SK-N-MC (cell line): ENCODE measurements around the gene BAZ1A.

ENCODE experiments used
- DNase-seq: peaks from one replicate; pipeline ENCODE4 v3.0.0-alpha.2; 2011; ENCODE audit warnings: low read depth, low spot score
- H3K27ac ChIP-seq: fragments of 200-600 bp; sonication (generic); 2 replicates; pipeline ENCODE4 v1.5.1; 2016; ENCODE audit warnings: mixed run types
- H3K36me3 ChIP-seq: fragments of 200-600 bp; sonication (generic); 2 replicates; pipeline ENCODE4 v1.6.1; 2017; ENCODE audit warnings: antibody characterized with exemption, low read length, mixed read lengths; ENCODE audit not compliant: insufficient read depth
- H3K4me3 ChIP-seq: fragments of 200-600 bp; sonication (generic); 2 replicates; pipeline ENCODE4 v1.5.1; 2016
- H3K9ac ChIP-seq: fragments of 200-600 bp; sonication (generic); 2 replicates; pipeline ENCODE4 v1.8.0; 2017; ENCODE audit warnings: mixed run types, mixed read lengths; ENCODE audit not compliant: insufficient read length
- H3K9me3 ChIP-seq: fragments of 200-600 bp; sonication (generic); 2 replicates; pipeline ENCODE4 v1.6.1; 2017; ENCODE audit warnings: low read depth, mild to moderate bottlenecking, antibody characterized with exemption, low read length, moderate library complexity, mixed read lengths
- EZH2 ChIP-seq: fragments of 200-600 bp; sonication (generic); IDR thresholded peaks from one replicate; pipeline ENCODE4 v1.6.1; 2017; ENCODE audit warnings: antibody characterized with exemption
- FOXP2 ChIP-seq: optimal IDR thresholded peaks from 2 replicates; pipeline ENCODE3; 2011; ENCODE audit warnings: mild to moderate bottlenecking, moderate library complexity; ENCODE audit not compliant: insufficient read depth; ENCODE audit errors: extremely low read length, control extremely low read depth
- POLR2AphosphoS5 ChIP-seq: IDR thresholded peaks from 2 replicates; pipeline ENCODE4 v1.6.1; 2012; ENCODE audit warnings: mild to moderate bottlenecking, low read depth, low read length, borderline replicate concordance

Gene BAZ1A

GRCh38 chr14:34733245-34733644 is 141.9 kb downstream of the BAZ1A start:
- no peaks in the 10 kb centered on the region for H3K9me3 ChIP-seq
- DNase-seq, result no peak
- H3K4me3 ChIP-seq, result no peak overlapping the region
- TF ChIP-seq FOXP2 (no peak), EZH2 (no peak), POLR2AphosphoS5 (no peak)
- no peak overlapping the region for H3K9ac ChIP-seq
- H3K27ac ChIP-seq, result no peak overlapping the region
- H3K36me3 ChIP-seq, result no peaks in the 10 kb centered on the region

GRCh38 chr14:34732802-34733201 is 142.4 kb downstream of the BAZ1A start:
- no peak for TF ChIP-seq POLR2AphosphoS5
- TF ChIP-seq EZH2, result no peak
- no peak for TF ChIP-seq FOXP2
- H3K27ac ChIP-seq, result no peak overlapping the region
- H3K36me3 ChIP-seq, result no peaks in the 10 kb centered on the region
- H3K9me3 ChIP-seq, result no peaks in the 10 kb centered on the region
- H3K4me3 ChIP-seq, result no peak overlapping the region
- H3K9ac ChIP-seq, result no peak overlapping the region
- DNase-seq, result no peak

- no peaks in the 10 kb centered on the region for H3K36me3 ChIP-seq
- TF ChIP-seq FOXP2, result no peak
- TF ChIP-seq POLR2AphosphoS5, result no peak
- no peak for TF ChIP-seq EZH2
- H3K9ac ChIP-seq, result peak overlapping the region; percentile 64
- no peaks in the 10 kb centered on the region for H3K9me3 ChIP-seq
- no peak for DNase-seq
- no peak overlapping the region for H3K4me3 ChIP-seq
- no peak overlapping the region for H3K27ac ChIP-seq
Measured at GRCh38 chr14:34723867-34724266, 151.3 kb downstream of the BAZ1A start.

- TF ChIP-seq EZH2 (no peak), FOXP2 (no peak), POLR2AphosphoS5 (no peak)
- Histone ChIP-seq H3K9me3 (no peaks in the 10 kb centered on the region), H3K27ac (peak overlapping the region; percentile 64; the same call in 1 of the 2 replicates), H3K4me3 (peak overlapping the region; percentile 56), H3K9ac (peak overlapping the region; percentile 64), H3K36me3 (no peaks in the 10 kb centered on the region)
- DNase-seq, result peak; percentile 47
Measured at GRCh38 chr14:34722723-34723545, 152.2 kb downstream of the BAZ1A start.

GRCh38 chr14:34721129-34721528 is 154.0 kb downstream of the BAZ1A start:
- no peak for DNase-seq
- no peak overlapping the region for H3K27ac ChIP-seq
- H3K9me3 ChIP-seq, result no peaks in the 10 kb centered on the region
- TF ChIP-seq EZH2 (no peak), POLR2AphosphoS5 (no peak)
- no peak overlapping the region for H3K4me3 ChIP-seq
- no peaks in the 10 kb centered on the region for H3K36me3 ChIP-seq
- no peak overlapping the region for H3K9ac ChIP-seq

GRCh38 chr14:34718750-34719304 is 156.3 kb downstream of the BAZ1A start:
- TF ChIP-seq EZH2, result no peak
- TF ChIP-seq POLR2AphosphoS5, result no peak
- no peak for TF ChIP-seq FOXP2
- Histone ChIP-seq H3K9ac (no peak overlapping the region), H3K36me3 (no peaks in the 10 kb centered on the region), H3K9me3 (no peaks in the 10 kb centered on the region), H3K27ac (no peak overlapping the region), H3K4me3 (no peak overlapping the region)
- DNase-seq, result no peak

- peak overlapping the region; percentile 96 for H3K4me3 ChIP-seq
- H3K9me3 ChIP-seq, result no peaks in the 10 kb centered on the region
- peak overlapping the region; percentile 38 for H3K9ac ChIP-seq
- no peak for TF ChIP-seq FOXP2
- no peak for TF ChIP-seq EZH2
- no peak for TF ChIP-seq POLR2AphosphoS5
- peaks cover 19% of the 10 kb centered on the region for H3K36me3 ChIP-seq
- H3K27ac ChIP-seq, result no peak overlapping the region
- DNase-seq, result no peak
Measured at GRCh38 chr14:34715127-34715863, 159.9 kb downstream of the BAZ1A start.

GRCh38 chr14:34714320-34715126 is 160.6 kb downstream of the BAZ1A start, which contains the start of gene CFL2:
Gene CFL2 (minus strand): TSS chr14:34714593. CDS start chr14:34714540, 53 bp downstream.
- Histone ChIP-seq H3K36me3 (peaks cover 19% of the 10 kb centered on the region), H3K4me3 (peak within 1 kb of the TSS; percentile 96), H3K9me3 (no peaks in the 10 kb centered on the region), H3K27ac (peak within 1 kb of the TSS; percentile 56), H3K9ac (peak within 1 kb of the TSS; percentile 90)
- no peak for DNase-seq
- TF ChIP-seq FOXP2 (no peak), POLR2AphosphoS5 (peak; percentile 77)
